ENCODE results near the gene PSMD10.

DNA sequence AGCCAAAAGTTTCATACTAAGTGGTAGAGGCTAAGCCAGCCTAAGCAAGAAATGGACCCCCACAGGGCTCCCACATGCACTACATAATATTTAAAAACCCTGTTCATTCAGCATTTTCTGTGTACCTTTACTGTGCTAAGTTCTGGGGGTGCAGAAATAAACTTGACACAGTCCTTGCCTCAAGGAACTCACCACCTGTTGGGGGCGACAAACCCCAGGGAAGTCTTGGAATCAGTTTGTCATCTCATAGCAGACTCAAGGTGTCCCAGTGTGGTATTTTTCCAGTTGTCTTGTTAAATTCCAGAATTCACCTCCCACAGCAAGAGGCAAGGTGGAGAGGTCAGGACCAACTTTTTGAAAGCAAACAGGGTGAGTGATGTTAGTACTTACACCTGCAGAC is 43.4 kb upstream of the PSMD10 start:
- TF ChIP-seq, protein P1, sequence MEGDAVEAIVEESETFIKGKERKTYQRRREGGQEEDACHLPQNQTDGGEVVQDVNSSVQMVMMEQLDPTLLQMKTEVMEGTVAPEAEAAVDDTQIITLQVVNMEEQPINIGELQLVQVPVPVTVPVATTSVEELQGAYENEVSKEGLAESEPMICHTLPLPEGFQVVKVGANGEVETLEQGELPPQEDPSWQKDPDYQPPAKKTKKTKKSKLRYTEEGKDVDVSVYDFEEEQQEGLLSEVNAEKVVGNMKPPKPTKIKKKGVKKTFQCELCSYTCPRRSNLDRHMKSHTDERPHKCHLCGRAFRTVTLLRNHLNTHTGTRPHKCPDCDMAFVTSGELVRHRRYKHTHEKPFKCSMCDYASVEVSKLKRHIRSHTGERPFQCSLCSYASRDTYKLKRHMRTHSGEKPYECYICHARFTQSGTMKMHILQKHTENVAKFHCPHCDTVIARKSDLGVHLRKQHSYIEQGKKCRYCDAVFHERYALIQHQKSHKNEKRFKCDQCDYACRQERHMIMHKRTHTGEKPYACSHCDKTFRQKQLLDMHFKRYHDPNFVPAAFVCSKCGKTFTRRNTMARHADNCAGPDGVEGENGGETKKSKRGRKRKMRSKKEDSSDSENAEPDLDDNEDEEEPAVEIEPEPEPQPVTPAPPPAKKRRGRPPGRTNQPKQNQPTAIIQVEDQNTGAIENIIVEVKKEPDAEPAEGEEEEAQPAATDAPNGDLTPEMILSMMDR (optimal IDR thresholded peaks at IDR 0.05 in 1 of 3, IDR thresholded peaks at IDR 0.05 in 1 of 3, conservative IDR thresholded peaks at IDR 0.05 in 1 of 3; ENCODE audit: extremely low read depth in 1 of 3, insufficient read depth in 2 of 3, low read length in 3 of 3), result peak in 1 of 3 experiments; percentile 30
- no peak for TF ChIP-seq EZH2 (IDR thresholded peaks at IDR 0.05; ENCODE audit: low read length)

Measured in keratinocyte (primary cell).